HEK293T (cell line): Measurements from ENCODE around the gene MRPS27.

Experiments
- BHLHE40 ChIP-seq: fragments of 450-650 bp; IDR thresholded peaks from 2 replicates; pipeline ENCODE4 v1.6.1; 2016; ENCODE audit warnings: mild to moderate bottlenecking, moderate library complexity, borderline replicate concordance
- CTBP1 ChIP-seq: fragments of 450-650 bp; IDR thresholded peaks from 2 replicates; pipeline ENCODE4 v1.6.1; 2016; ENCODE audit warnings: borderline replicate concordance
- FOXA1 ChIP-seq: fragments of 450-650 bp; IDR thresholded peaks from 2 replicates; pipeline ENCODE4 v1.6.1; 2016; ENCODE audit warnings: mild to moderate bottlenecking
- FOXK2 ChIP-seq: fragments of 450-650 bp; IDR thresholded peaks from 2 replicates; pipeline ENCODE4 v1.6.1; 2016; ENCODE audit warnings: mild to moderate bottlenecking
- FOXM1 ChIP-seq: fragments of 450-650 bp; IDR thresholded peaks from 2 replicates; pipeline ENCODE4 v1.6.1; 2017; ENCODE audit warnings: mild to moderate bottlenecking, borderline replicate concordance
- HDGF ChIP-seq: fragments of 450-650 bp; IDR thresholded peaks from 2 replicates; pipeline ENCODE4 v1.6.1; 2017; ENCODE audit warnings: antibody characterized with exemption, borderline replicate concordance
- L3MBTL2 ChIP-seq: fragments of 450-650 bp; conservative IDR thresholded peaks from 2 replicates; pipeline ENCODE4 v1.6.1; 2016; ENCODE audit warnings: mild to moderate bottlenecking
- NFRKB ChIP-seq: fragments of 450-650 bp; IDR thresholded peaks from 2 replicates; pipeline ENCODE4 v1.6.1; 2016; ENCODE audit warnings: mild to moderate bottlenecking, moderate library complexity
- SP1 ChIP-seq: fragments of 450-650 bp; IDR thresholded peaks from 2 replicates; pipeline ENCODE4 v1.6.1; 2017
- SUZ12 ChIP-seq: fragments of 450-650 bp; IDR thresholded peaks from 2 replicates; pipeline ENCODE4 v1.6.1; 2016; ENCODE audit warnings: mild to moderate bottlenecking
- TARDBP ChIP-seq: fragments of 450-650 bp; IDR thresholded peaks from 2 replicates; pipeline ENCODE4 v1.6.1; 2016
- ZNF384 ChIP-seq: fragments of 450-650 bp; IDR thresholded peaks from 2 replicates; pipeline ENCODE4 v1.6.1; 2016
- TF ChIP-seq, protein P1 (sequence below): fragments of 450-650 bp; IDR thresholded peaks from 2 replicates; pipeline ENCODE4 v1.6.1; 2016

DNA sequence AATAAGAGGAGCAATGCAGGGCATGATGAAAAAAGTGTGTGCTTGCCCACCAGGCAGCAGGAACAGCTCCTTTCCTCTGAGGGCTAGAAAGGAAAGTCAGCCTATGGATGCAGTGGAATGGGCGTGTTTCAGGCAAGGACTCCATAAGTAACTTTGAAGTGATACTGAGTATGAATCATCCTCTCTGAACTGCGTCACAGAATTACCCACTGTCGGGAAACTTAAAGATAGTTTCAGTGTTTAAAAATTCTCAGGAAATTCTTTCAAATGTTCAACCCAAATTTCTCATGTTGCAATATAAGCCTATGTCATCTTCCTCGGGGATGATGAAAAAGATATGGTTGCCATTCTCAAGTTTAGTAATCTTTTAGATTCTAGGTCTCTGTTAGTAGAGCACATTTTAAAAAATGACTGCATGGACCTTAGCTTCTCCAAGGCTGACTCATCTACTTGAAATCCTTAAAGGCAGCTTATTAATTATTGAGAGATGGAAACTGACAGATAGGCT is 27.8 kb upstream of the MRPS27 start:
- TF ChIP-seq SP1 = no peak
- TF ChIP-seq NFRKB = no peak
- TF ChIP-seq FOXK2 = no peak
- TF ChIP-seq BHLHE40 = no peak
- TF ChIP-seq SUZ12 = no peak
- TF ChIP-seq CTBP1 = no peak
- TF ChIP-seq HDGF = no peak
- no peak for TF ChIP-seq FOXM1
- no peak for TF ChIP-seq ZNF384
- TF ChIP-seq L3MBTL2 = no peak
- no peak for TF ChIP-seq TARDBP
- no peak for TF ChIP-seq FOXA1
- TF ChIP-seq, protein P1, sequence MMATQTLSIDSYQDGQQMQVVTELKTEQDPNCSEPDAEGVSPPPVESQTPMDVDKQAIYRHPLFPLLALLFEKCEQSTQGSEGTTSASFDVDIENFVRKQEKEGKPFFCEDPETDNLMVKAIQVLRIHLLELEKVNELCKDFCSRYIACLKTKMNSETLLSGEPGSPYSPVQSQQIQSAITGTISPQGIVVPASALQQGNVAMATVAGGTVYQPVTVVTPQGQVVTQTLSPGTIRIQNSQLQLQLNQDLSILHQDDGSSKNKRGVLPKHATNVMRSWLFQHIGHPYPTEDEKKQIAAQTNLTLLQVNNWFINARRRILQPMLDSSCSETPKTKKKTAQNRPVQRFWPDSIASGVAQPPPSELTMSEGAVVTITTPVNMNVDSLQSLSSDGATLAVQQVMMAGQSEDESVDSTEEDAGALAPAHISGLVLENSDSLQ = no peak
